Endothelial cell of umbilical vein (primary cell): ENCODE measurements around the gene ELL2.

Source experiments
- FOS ChIP-seq: IDR thresholded peaks from 2 replicates; pipeline ENCODE4 v1.6.1; 2011; ENCODE audit warnings: mild to moderate bottlenecking, low read length, moderate library complexity, borderline replicate concordance; ENCODE audit not compliant: insufficient read depth
- TF ChIP-seq, protein P1 (sequence below), 2 donors: IDR thresholded peaks; 1 replicate in 1 of 2; 2 replicates in 1 of 2; pipeline ENCODE4 v1.5.1; 2011; ENCODE audit warnings: low read length in 2 of 2, mild to moderate bottlenecking in 2 of 2, moderate library complexity in 2 of 2, control low read depth in 1 of 2, inconsistent platforms in 1 of 2, low read depth in 1 of 2; ENCODE audit not compliant: insufficient read depth in 1 of 2; ENCODE audit errors: extremely low read depth in 1 of 2

DNA sequence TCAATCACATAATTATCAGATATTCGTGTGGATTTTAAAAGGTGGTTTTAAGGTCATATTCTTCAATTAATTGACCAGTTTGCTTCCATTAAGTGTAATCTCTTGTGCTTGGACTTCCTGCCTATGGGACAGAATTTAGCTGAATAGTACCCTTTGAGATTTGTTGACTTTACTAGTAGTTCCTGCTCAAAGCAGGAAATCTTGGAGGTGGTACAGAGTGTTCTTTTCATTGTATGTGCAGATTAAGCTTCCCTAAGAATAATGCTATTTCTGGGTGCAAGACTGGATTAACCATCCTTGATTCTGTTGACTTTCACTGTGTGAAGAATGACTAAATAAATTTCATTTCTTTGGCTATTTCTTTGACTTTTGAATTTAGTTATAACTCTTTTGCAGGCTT lies 45.4 kb upstream of the ELL2 start:
- TF ChIP-seq, protein P1, sequence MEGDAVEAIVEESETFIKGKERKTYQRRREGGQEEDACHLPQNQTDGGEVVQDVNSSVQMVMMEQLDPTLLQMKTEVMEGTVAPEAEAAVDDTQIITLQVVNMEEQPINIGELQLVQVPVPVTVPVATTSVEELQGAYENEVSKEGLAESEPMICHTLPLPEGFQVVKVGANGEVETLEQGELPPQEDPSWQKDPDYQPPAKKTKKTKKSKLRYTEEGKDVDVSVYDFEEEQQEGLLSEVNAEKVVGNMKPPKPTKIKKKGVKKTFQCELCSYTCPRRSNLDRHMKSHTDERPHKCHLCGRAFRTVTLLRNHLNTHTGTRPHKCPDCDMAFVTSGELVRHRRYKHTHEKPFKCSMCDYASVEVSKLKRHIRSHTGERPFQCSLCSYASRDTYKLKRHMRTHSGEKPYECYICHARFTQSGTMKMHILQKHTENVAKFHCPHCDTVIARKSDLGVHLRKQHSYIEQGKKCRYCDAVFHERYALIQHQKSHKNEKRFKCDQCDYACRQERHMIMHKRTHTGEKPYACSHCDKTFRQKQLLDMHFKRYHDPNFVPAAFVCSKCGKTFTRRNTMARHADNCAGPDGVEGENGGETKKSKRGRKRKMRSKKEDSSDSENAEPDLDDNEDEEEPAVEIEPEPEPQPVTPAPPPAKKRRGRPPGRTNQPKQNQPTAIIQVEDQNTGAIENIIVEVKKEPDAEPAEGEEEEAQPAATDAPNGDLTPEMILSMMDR (IDR thresholded peaks at IDR 0.05; ENCODE audit: extremely low read depth in 1 of 2, insufficient read depth in 1 of 2, low read depth in 1 of 2, low read length in 2 of 2) = no peak
- no peak for TF ChIP-seq FOS
